ENCODE measurements around the gene CAMSAP1. TPM values are rescaled to one million over a fixed set of nuclear protein-coding genes. Genes with fewer than 3 reads are reported as not detected.
A peak's percentile ranks its signal among the peaks of the same experiment; 100 is the strongest.

CAMSAP1 gene
- total RNA-seq, 2 experiments from 2014 or later: 19.9 to 21.8 TPM

DNA sequence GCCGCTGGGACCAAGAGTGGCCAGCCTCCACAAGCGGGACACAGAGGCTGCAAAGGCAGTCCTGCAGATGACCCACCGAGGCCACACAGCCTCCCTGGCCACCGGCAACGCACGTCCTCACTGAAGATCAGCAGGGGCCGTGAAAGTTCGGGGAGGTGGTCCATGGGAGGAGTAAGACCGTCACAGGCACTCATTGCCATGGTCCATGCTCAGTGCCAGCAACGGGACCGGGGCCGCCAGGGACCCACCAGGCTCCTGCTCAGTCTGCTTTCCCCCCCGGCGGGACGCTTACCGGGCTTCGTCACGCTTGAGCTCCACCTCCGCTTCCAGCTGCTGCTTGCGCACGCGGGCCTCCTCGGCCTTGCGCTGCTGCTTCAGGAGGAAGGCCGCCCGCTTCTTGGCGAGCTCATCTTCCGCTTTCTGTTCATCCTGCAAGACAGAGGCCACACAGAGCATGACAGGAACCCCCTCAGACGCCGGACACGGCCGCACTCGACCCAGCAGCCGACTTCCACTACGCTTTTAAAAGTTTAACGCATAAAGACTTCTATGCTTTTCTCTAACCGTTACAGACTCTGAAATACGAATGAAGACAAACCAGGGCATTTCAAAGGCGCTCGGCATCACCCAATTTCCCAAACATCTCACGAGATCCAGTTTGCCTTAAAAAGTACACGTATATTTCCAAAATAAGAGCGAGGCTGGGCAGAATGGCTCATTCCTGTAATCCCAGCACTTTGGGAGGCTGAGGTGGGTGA is 88.4 kb downstream of the CAMSAP1 start:
- peaks cover 18% of the 10 kb centered on the region for H3K36me3 Mint-ChIP-seq
- H3K4me3 Mint-ChIP-seq: no peak overlapping the region
- H3K27me3 Mint-ChIP-seq: no peaks in the 10 kb centered on the region
- no peak overlapping the region for H3K27ac Mint-ChIP-seq
- no peaks in the 10 kb centered on the region for H3K9me3 Mint-ChIP-seq
- peaks cover 6% of the 10 kb centered on the region for H3K4me1 Mint-ChIP-seq
- DNase-seq: no peak

DNA sequence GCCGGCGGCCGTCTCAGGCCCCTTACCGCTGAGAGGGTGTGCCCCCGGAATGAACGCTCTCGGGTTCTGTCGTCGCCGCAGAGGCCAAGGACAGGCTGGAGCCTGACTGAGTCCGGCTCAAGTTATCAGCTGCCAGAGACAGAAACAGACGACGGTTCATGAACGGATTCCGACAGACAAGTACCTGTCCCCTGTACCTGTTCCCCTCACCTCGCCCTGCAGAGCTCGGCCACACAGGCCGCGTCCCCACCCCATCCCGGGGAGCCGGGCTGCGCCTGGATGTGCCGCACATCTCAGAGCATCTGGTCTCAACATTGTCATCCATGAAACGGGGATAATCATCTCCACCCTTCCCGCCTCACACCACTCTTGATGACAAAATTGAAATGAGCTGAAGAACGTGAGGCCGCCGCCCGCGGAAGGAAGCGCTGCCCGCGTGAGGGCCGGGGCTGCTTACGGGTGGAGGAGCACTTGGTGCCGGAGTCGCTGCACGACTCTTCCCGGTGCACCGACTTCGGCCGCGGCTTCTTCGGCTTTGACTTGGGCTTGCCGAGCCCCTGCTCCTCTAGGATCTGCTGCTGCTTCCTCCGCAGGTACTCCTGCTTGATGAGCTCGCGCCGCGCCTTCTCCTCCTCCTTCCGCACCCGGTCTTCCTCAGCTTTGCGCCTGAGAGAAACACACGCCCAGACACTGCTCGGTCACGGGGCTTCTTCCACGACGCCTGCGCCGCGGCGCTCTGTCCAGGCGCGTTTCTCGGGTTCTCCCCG is 89.2 kb downstream of the CAMSAP1 start:
- Mint-ChIP-seq H3K9me3 (no peaks in the 10 kb centered on the region), H3K4me1 (peaks cover 6% of the 10 kb centered on the region), H3K4me3 (no peak overlapping the region), H3K27me3 (no peaks in the 10 kb centered on the region), H3K36me3 (peaks cover 18% of the 10 kb centered on the region), H3K27ac (no peak overlapping the region)
- no peak for DNase-seq

DNA sequence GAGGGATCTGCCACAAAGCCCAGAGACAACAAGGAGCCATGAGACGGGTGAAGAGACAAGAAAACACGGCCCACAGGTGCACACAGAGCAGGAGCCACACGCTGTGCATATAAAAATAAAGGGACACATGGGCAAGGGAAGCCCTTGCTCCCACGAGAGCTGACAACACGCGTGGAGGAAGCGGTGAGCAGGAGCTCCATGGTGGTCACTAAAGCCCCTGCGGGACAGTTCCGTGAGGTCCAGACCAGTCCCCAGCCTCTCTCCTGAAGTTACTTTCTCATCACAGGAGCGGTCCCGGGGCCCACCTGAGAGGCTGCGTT is 90.7 kb downstream of the CAMSAP1 start:
- peaks cover 16% of the 10 kb centered on the region for H3K36me3 Mint-ChIP-seq
- H3K4me1 Mint-ChIP-seq: peaks cover 6% of the 10 kb centered on the region
- H3K4me3 Mint-ChIP-seq: no peak overlapping the region
- no peak for DNase-seq
- no peak overlapping the region for H3K27ac Mint-ChIP-seq
- H3K9me3 Mint-ChIP-seq: no peaks in the 10 kb centered on the region
- H3K27me3 Mint-ChIP-seq: no peaks in the 10 kb centered on the region

DNA sequence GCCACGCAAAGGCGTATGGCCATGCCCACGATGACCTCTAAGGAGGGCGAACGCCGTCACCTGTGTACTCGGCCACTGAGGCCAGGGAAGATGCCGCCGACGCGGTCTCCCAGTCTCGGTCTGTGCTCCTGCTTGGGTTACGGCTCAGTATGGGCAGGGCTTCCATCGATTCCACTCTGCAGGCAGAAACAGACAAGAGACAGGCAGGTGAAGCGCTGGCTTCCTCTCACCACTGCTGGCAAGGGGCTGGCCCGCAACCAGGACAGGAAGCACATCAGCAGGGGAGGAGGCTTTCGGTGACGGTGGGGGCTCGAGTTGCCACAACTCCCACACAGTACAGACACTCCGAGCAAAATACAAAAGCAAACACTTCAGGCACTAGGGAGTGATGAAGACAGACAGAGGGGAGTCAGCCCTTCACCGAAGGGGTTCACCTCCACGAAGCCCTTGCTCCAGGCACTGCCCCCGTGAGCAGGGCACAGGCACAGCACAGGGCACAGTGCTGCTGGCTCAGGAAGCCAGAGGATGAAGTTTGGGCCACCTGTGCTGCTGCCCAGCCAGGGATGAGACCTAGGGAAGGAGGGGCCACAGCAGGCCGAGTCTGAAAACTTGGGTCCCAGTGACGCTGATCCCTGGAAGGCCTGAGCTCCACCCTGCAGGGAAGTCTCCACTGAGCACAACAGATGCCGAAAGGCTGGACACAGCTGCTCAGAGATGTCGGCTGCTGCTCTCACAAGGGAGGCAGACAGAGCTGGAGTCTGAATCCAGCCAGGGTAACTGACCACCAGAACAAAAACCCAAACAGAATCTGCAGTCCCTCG is 91.3 kb downstream of the CAMSAP1 start:
- DNase-seq: peak; percentile 31
- no peak overlapping the region for H3K4me3 Mint-ChIP-seq
- H3K36me3 Mint-ChIP-seq: peaks cover 16% of the 10 kb centered on the region
- peak overlapping the region; percentile 29 for H3K27ac Mint-ChIP-seq
- no peaks in the 10 kb centered on the region for H3K27me3 Mint-ChIP-seq
- peaks cover 6% of the 10 kb centered on the region for H3K4me1 Mint-ChIP-seq
- no peaks in the 10 kb centered on the region for H3K9me3 Mint-ChIP-seq

DNA sequence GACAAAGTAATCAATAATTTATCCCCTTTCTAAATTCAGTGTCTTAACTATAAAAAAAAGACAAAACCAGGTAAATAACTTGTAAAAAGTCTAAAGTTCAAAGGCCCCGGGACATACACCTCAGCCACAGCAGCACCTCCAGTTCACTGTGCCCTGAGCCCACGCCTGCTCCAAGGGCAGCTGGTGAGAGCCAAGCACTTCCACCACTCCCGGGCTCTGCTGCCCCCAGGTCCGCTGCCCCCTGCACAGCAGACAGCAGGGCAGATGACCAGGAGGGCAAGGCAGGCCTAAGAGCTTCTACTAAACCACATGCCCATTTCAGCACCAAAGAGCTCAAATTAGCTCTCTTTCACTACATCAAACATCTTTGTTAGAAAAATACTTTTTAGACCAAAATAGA is 91.9 kb downstream of the CAMSAP1 start:
- DNase-seq: no peak
- H3K4me3 Mint-ChIP-seq: no peak overlapping the region
- H3K27me3 Mint-ChIP-seq: no peaks in the 10 kb centered on the region
- H3K9me3 Mint-ChIP-seq: no peaks in the 10 kb centered on the region
- H3K4me1 Mint-ChIP-seq: peaks cover 6% of the 10 kb centered on the region
- no peak overlapping the region for H3K27ac Mint-ChIP-seq
- peaks cover 16% of the 10 kb centered on the region for H3K36me3 Mint-ChIP-seq

DNA sequence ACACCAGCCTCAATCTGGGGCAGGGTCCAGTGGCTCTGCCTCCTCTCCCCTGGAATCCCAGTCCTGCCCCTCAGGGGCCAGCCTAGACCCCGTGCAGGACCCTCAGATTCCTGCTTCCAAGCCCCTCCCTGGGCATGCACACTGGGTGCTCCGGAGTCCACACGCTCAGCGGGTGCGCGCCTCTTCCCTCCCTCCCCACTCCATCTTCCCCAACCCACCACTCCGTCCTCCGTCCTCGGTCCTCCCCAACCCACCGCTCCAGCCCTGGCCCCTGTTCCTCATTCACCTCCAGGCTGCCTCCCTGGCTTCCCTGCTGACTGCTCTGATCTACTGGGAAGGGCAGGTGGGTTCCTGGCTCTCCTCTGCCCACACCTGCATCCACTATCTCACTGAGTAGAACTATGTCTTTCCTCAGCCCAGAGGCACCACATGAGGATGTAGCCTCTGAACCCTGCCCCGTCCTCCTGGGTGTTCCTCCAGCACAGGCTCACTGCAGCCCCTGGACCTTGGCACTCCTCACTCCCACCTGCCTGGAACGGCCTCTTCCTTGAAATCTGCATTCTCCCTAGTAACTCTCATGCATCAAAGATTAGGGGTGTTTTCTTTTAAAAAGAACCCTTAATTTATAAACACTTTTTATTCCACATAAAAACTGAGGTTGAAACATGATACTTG is 92.8 kb downstream of the CAMSAP1 start:
- H3K27me3 Mint-ChIP-seq: no peaks in the 10 kb centered on the region
- no peak overlapping the region for H3K27ac Mint-ChIP-seq
- H3K4me1 Mint-ChIP-seq: peaks cover 6% of the 10 kb centered on the region
- DNase-seq: no peak
- H3K9me3 Mint-ChIP-seq: no peaks in the 10 kb centered on the region
- peaks cover 16% of the 10 kb centered on the region for H3K36me3 Mint-ChIP-seq
- H3K4me3 Mint-ChIP-seq: no peak overlapping the region

DNA sequence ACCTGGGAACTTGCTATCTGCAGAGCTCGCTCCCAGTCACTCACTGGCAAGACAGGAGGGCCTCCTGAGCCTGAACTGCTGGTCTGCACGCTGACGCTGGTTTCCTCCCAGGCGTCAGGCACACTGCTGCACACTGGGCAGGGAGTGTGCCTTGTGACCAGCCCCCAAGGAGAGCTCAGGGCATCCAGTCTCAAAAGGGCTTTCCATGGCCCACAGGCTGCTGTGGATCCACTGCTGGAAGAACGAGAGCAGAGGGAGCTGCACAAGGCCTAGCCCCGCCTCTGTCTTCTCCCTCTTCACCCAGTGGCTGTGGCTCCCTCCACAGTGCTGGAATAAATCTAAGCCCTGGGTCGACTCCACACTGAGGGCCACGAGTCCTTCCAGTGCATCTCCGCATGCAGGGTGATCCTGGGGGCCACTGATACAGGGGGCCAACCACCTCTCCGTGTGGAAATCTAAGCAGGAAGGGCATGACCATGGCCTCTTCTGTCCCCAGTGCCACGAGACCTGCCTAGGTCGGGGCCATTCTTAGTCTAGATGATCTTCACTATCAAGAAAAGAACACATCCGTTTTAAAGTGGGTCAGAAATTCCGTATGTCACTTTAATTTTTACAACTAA is 93.6 kb downstream of the CAMSAP1 start:
- H3K4me1 Mint-ChIP-seq: peaks cover 6% of the 10 kb centered on the region
- H3K27me3 Mint-ChIP-seq: no peaks in the 10 kb centered on the region
- H3K36me3 Mint-ChIP-seq: peaks cover 13% of the 10 kb centered on the region
- H3K9me3 Mint-ChIP-seq: no peaks in the 10 kb centered on the region
- H3K27ac Mint-ChIP-seq: no peak overlapping the region
- H3K4me3 Mint-ChIP-seq: no peak overlapping the region
- no peak for DNase-seq

DNA sequence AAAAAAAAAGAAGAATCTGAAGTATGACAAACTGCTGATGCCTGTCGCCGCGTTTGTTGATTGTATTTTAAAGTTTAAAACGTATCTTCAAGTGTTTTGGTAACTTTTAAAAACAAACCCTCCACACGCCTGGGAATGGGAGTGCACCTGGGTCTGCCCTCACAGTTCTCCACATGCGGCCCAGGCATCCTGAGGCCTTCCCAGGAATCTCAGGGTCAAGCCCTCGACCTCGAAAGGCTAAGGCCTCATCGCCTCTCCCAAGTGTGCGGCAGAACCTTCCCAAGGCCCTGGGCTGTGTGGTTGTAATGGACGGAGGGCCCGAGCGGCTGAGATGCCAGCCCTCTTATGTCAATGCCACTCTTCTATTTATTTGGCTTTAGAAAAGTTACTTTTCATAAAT is 94.4 kb downstream of the CAMSAP1 start:
- no peak for DNase-seq

DNA sequence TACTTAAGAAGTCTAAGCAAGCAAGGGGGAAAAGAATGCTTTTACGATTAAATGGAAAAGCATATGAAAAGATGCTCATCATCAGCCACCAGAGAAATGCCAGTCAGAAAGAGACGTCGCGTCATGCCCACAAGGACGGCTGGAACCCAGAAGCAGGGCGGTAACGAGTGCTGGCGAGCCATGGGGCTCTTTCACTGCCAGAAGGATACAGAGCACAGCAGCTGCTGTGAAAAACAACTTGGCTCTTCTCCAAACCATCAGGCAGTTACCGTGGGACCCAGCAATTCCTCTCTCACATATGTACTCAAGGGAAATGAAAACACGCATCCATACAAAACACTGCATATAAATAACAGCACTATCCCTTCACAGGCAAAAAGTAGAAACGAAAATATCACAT is 95.5 kb downstream of the CAMSAP1 start:
- no peak for DNase-seq
- Mint-ChIP-seq H3K4me3 (no peak overlapping the region), H3K27ac (no peak overlapping the region), H3K36me3 (peaks cover 13% of the 10 kb centered on the region), H3K27me3 (no peaks in the 10 kb centered on the region), H3K9me3 (no peaks in the 10 kb centered on the region), H3K4me1 (peaks cover 6% of the 10 kb centered on the region)

More for the DNA sequence above, 94.4 kb downstream of the CAMSAP1 start:
- Mint-ChIP-seq H3K9me3 (no peaks in the 10 kb centered on the region), H3K27ac (no peak overlapping the region), H3K27me3 (no peaks in the 10 kb centered on the region), H3K4me1 (peaks cover 6% of the 10 kb centered on the region), H3K36me3 (peaks cover 13% of the 10 kb centered on the region), H3K4me3 (no peak overlapping the region)

DNA sequence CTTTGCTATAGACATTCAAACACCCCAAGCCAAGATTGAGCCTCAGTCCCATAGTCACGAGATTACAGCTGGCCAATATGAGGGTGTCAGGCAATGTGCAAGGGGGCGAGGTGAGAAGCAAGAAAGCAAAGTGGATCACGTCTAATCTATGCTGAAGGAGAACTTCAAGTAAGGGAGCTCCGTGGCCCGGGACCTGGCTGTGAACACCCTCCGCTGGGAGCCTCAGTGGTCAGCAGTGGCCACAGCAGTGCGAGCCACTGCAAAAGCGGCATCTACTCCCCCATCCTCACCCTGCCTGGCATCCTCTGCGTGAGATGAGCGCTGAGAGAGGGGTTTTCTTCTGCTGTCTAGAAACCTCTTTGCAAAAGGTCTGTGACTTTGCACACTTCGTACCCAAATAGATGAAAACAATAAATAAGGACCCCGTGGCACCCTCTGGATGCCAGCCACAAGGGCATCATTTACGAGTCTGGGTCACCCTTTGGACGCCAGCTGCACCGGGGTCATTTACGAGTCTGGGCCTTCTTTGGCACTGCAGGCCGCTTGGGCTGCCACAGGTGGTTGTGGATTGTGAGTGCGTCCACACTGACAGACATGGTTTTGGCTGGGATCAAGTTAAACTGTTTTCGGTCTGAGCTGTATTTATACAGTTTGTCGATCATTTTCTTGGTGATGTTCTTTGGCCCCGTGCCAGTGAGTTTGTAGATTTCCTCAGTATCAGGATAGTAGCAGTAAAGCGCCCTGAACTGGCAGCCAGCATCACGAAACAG is 96.4 kb downstream of the CAMSAP1 start:
- no peak overlapping the region for H3K4me3 Mint-ChIP-seq
- H3K9me3 Mint-ChIP-seq: no peaks in the 10 kb centered on the region
- H3K4me1 Mint-ChIP-seq: peaks cover 5% of the 10 kb centered on the region
- H3K27me3 Mint-ChIP-seq: no peaks in the 10 kb centered on the region
- DNase-seq: no peak
- peaks cover 11% of the 10 kb centered on the region for H3K36me3 Mint-ChIP-seq
- H3K27ac Mint-ChIP-seq: no peak overlapping the region

DNA sequence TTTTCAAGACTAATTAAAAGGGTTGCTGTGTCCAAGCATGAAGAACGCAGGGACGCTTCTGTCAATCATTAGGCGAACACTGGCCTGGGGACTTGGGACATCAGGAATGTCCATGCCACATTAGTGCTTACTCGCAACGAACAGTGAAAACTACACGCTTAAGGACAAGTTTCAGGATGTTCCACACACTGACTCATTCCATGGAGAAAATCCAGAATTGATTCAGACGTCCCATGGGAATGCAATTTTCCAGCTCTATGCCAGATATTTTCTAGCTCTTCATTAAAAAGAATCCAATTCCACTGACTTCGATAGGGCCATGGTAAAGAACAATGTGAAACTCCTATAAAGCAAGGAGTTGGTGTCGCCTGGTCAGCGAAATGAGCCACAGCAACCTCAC is 98.2 kb downstream of the CAMSAP1 start:
- H3K36me3 Mint-ChIP-seq: peaks cover 2% of the 10 kb centered on the region
- H3K27ac Mint-ChIP-seq: no peak overlapping the region
- H3K4me3 Mint-ChIP-seq: no peak overlapping the region
- H3K4me1 Mint-ChIP-seq: peaks cover 4% of the 10 kb centered on the region
- H3K9me3 Mint-ChIP-seq: no peaks in the 10 kb centered on the region
- no peak for DNase-seq
- no peaks in the 10 kb centered on the region for H3K27me3 Mint-ChIP-seq

DNA sequence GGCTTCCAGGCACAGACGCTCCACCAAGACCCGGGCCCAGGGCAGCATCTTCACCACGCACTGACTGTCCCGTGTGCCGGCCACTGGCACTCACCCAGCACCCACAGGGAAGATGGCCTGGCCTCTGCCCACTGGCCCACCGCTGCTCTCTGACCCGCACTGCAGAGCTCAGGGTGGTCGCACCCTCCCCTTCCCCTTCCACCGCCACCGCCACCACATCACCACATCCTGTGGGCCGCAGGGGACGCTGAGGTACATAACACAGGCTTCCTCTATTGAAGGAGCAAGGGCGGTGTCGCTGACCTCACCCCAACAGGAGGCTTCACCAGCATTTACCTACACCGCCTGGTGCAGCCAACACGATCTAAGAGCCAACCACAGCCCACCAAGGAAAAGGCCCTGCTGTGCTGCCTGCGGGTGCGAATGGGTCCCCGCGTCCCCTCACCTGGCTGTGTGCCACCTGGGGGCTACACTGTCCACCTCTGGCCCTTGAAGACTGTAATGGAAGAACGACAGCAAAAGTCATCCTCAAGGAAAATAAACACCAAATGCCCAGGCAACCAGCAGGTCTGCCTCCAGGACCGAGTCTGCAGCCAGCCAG is 101.8 kb downstream of the CAMSAP1 start:
- Mint-ChIP-seq H3K36me3 (no peaks in the 10 kb centered on the region), H3K4me3 (no peak overlapping the region), H3K4me1 (peaks cover 4% of the 10 kb centered on the region), H3K9me3 (no peaks in the 10 kb centered on the region), H3K27ac (no peak overlapping the region), H3K27me3 (no peaks in the 10 kb centered on the region)
- DNase-seq: no peak

DNA sequence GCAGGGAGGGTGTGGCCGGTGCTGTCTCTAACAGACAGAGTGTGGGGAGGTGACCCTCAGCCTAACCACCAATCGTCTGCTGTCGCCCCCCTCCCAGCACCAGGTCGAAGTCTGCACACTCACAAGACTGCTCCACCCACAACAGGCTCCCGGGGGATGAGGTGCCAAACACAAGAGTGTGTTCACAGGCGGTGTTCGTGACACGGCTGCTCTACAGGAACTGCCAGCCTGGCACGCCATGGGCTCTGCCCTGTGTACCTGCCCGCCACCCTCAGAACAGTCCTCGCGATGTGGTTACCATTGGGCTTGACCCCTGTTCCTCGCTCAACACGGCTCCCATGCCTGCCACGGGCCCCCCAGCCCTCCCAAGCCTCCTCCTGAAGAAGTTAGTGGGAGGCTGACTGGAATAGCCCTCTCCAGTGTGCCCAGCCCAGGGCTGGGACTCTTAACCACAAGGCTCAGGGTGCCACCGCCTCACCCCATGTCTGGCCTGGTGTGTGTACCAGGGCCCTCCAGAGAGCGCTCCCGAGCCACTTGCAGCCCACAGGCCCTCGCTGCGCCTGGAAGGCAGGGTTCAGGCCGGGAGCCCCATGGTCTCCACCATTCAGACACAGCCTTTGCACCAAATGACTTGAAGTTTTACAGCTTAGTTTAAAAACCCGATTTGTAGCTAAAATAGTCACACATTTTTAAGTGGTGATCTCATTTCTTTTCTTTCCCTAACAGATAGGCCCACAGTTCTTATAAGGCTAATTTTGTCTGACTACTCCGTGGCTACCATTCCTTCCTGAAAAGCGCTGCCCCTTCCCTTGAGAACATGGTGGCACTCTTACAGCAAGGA is 102.5 kb downstream of the CAMSAP1 start:
- no peak overlapping the region for H3K27ac Mint-ChIP-seq
- H3K36me3 Mint-ChIP-seq: no peaks in the 10 kb centered on the region
- H3K4me3 Mint-ChIP-seq: no peak overlapping the region
- H3K4me1 Mint-ChIP-seq: peaks cover 4% of the 10 kb centered on the region
- H3K27me3 Mint-ChIP-seq: no peaks in the 10 kb centered on the region
- H3K9me3 Mint-ChIP-seq: no peaks in the 10 kb centered on the region
- no peak for DNase-seq
